ENCODE measurements around the gene JHY. TPM values are rescaled to one million over a fixed set of nuclear protein-coding genes. Genes with fewer than 3 reads are reported as not detected.

Gene JHY
- total and polyA plus RNA-seq, 2 of the 8 experiments (the other 6 are each of a cell fraction or from before 2014, with no cell fraction given) = 0.29 to 0.91 TPM

GRCh38 chr11:122897606-122898210, 15.1 kb downstream of the JHY start (continued):
- no peak for TF ChIP-seq GTF2F1 (IDR thresholded peaks at IDR 0.05; ENCODE audit: borderline replicate concordance, low read depth, low read length)
- TF ChIP-seq JUND (IDR thresholded peaks at IDR 0.05; ENCODE audit: low read length) = no peak
- no peak for TF ChIP-seq EZH2 (IDR thresholded peaks at IDR 0.05; ENCODE audit: low read depth, low read length, severe bottlenecking)
- TF ChIP-seq CHD7 (IDR thresholded peaks at IDR 0.05; ENCODE audit: insufficient replicate concordance, low read length) = no peak

Data from H1 (cell line).